CD4-positive, alpha-beta T cell treated with Interleukin-17A for 4 hours (primary cell): Measurements from ENCODE around the gene GLIS1.

ENCODE experiments used
- DNase-seq: peaks from one replicate; pipeline ENCODE4 v3.0.0-alpha.2; 2020; ENCODE audit warnings: mixed read lengths

GLIS1 gene

GRCh38 chr1:53589043-53589887, 149.7 kb downstream of the GLIS1 start:
- no peak for DNase-seq

DNA sequence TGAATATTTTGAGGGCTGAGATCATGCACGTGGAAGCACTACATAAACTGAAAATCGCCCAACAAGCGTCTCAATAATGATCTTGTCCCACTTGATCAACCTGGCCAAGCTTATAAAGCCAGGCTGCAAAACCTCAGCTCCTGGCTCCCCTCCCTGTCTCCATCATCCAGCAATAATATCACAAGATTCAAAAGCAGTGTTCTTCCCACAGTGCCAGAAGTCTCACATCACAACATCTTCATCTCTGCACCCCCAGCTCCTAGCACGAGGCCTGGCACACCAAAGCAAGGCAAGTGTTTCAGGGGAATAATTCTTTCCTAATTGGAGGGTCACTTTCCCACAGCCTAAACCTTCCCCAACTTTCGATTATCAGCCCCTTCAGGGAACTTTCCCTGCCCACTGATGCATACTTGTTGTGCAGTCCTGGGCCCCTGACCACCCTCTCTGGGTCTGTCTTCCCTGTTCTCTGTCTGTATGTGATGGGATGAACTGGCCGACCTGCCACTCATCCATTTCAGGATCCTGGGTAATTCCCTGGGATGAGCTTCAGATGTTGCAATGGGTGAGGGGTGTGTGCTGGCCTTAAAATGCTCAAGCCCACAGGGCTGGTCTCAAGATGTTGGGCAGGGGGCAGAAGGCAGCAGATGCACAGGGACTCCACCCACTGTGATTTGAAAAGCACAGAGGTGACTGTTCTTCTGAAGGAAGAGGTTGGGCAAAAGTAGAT, 150.7 kb downstream of the GLIS1 start:
- DNase-seq: no peak

DNA sequence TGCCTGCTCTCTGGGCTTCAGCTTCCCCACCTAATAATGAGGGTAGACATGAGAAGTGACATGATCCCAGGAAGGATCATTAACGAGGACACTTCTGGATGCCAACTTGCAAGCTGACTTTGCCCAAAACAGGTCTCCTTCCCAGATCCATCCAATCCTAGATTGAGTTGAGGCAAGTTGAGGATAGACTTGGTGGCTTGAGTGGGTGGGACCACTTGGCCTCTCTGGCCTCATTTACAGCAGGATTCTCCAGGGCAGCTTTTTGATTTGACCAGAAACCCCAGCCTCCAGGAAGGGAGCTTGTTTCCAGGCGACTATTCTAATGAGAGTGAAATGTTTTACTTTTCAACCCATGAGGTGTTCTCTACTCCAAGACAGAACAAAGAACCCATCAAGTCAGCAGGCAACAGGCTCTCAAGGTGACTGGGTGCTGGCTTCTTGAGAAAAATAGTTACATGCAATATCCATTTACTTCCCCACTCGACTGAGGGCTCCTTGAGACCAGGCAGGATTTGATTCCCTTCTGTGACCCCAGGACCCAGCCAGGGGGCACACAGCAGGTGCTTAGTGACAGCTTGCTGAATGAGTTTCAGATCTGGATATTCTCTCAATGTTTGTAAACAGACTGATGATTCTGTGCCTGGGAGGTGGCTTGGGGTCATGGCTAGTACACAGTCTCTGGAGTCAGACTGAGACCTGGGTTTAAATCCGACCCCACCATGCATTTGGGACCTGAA, 151.5 kb downstream of the GLIS1 start:
- no peak for DNase-seq

DNA sequence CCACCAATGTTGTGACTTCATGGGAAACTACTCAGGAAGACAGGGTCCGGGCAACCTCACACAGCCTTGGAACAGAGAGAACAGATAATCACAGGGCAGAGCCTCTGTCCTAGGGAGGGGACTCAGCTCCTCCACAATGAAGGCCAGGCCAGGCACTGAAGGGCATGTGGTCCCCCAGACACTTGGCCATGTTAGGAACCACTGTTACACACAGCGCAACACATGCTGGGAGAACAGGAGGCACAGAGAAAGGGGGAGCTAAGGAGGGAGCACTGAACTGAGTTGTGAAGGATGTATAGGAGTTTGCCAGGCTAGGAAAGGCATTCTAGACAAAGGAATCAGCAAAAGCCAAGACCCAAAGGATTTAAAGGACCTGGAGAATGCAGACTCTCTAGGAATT, 152.2 kb downstream of the GLIS1 start:
- no peak for DNase-seq

GRCh38 chr1:53585565-53585964, 153.4 kb downstream of the GLIS1 start:
- DNase-seq: no peak

- DNase-seq: peak; percentile 22
Observed at GRCh38 chr1:53585129-53585528, 153.8 kb downstream of the GLIS1 start.

- DNase-seq: no peak
Observed at GRCh38 chr1:53584777-53585107, 154.2 kb downstream of the GLIS1 start.

DNA sequence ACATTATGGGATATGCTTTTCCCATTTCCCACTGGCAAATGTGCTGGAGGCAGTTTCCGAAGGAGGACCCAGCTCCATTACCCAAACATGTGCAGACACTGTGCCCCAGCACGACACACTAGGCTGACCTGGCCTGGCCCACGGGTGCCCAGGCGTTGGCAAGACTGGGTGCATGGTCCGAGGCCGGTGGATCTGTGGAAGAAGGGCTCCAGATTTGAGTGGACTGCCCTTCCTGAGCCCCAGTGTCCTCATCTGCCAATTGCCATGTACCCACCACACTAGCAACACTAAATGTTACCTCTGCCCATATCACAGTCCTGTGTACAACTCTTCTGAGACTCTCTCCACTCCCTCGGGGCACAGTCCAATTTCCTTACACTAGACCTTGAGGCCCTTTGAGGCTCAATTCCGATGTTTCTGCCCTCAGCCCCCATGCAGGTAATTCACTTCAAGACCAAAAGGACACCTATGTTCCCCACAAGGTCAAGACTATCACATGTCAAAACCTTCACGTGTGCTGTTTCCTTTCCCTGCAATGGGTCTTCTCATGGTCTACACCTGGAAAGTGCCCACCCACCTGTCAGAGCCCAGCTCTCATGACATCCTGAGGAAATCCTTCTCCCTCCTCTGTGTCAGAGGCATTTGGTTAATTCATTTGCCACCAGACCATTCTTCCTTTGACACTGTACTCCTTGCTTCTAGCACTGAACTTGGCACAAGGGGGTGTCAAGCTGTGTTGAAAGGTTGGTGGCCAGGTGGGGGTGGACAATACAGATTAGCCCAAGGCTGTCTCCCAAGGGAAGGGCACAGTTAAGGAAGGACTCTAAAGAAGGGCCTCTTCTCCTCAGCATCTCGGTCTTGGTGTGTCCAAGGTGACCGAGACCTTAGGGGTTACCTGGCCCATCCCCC, 154.8 kb downstream of the GLIS1 start:
- DNase-seq: no peak

DNA sequence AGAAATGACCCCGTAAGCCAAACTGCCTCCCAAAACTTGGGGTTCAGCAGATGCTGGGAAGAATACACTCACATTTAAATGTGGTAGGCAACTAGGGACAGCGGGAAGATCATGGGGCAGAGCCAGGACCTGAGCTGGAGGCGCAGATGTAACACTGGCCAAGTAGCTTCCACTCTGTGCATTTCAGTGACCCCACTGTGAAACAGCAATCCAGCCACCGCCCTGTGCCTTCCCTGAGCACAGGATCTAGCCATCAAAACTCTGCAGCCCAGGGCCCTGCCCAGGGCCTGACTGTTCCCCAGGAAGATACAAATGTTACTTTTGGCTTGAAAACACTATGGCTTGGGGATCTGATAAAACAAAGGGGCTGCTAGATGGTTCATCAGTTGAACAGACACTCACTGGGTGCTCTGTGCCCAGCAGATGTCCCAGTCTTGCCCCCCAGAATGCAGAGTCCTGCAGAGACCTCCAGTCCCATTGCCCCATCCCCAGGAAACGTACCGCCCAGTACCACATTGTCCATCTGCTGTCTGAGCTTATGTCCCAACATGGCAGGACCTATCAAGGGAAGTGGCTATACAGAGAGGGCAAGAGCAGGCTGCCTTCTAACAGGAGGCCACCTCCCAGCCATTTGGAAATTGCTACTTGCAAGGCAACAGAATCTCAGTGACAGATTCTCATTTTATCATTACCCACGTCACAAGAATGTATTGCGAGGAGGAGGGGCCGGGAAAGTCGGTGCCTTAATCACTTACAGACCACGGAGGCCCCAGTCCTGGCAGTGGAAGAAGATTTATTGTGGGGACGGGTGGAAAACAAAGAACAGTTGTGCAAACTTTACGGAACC, 155.7 kb downstream of the GLIS1 start:
- no peak for DNase-seq

- peak; percentile 5 for DNase-seq
Observed at GRCh38 chr1:53582211-53583020, 156.5 kb downstream of the GLIS1 start.

GRCh38 chr1:53581476-53581875, 157.5 kb downstream of the GLIS1 start:
- no peak for DNase-seq

DNA sequence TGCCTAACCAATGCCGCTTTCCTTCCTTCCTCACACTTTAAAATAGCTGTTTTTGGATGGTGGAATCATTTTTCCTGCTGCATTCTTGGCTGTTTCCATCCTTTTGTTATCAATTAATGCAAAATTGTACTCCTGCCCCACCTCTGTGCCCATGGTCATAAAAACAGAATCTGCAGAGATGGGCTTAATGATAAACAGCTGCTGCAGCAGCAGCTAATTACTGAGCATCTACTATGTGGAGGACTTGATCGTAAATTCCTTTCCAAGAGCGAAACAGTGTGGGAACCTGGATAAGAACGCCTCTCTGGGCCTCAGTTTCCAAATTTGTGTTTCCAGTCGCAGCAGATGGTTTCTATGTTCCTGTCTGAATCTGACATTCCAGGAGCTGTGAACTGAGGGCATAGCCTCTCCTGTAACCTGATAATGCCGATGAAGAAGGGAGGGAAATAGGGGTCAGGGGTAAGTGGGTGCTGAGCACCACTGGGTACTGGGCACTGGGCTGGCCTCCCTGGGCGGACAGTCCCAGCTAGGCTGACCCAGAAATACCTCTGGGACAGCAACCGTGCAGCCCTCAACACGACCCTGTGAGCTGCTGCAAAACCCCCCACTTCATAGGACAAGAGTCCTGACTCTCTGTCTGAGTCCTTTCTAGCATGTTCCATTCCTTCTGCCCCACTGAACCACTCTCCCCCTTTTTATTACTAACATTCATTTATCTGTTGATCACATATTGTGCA, 158.1 kb downstream of the GLIS1 start:
- no peak for DNase-seq

DNA sequence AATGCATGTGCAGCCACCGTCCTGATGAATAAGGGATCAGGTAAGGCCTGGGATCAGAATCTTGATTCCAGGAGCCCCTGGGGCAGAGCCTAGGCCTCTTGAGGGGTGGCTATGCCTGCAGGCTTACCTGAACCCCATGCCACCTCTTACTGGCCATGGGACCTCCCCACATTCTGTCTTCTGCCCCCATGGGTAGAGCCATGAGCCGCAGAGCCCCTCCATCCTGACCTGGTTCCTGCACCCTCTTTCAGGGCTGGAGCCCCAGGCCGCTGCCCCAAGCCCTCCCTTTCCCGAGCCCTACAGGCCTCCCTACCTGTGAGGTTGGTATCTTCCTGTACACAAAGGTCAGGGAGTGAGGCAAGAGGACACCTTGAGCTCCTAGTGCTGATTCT, 159.0 kb downstream of the GLIS1 start:
- DNase-seq: no peak

DNA sequence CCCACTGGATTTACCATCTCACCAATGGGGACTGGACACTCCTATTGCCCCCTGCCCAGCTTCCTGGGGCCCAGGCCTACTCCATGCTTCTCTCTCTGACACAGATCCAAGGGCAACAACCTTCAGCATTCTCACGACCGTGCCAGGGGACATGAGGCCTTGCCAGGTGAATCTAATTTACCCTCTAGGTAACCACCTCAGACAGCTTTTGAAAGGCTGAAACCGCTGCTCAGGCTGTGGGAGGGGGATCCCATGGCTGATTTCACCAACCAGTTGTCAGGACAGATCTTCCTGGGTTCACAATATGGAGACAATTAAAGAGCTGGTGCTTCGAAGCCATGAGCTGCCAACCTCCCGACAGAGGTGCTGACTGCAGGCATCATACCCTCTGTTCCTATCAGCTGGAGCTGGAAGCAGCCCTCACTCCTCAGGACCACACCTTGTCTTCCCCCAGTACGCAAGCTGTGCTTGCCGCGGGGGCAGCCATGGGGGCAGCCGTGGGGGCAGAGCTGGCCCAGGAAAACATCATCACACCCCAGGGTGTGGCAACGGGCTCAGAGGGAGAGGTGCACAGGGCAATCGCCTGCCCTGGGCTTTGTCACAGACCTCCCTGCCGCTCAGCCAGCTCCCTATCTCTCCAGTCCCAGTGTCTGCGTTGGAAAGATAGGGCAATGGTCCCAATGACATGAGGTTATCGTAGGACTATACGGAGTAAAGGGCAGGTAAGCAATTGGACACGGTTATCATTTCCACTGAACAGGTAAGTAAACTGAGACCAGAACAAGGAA, 159.5 kb downstream of the GLIS1 start:
- no peak for DNase-seq

- no peak for DNase-seq
Observed at GRCh38 chr1:53578358-53578757, 160.6 kb downstream of the GLIS1 start.

GRCh38 chr1:53577761-53578100, 161.2 kb downstream of the GLIS1 start:
- no peak for DNase-seq

GRCh38 chr1:53576866-53577760, 161.9 kb downstream of the GLIS1 start:
- DNase-seq: no peak

DNA sequence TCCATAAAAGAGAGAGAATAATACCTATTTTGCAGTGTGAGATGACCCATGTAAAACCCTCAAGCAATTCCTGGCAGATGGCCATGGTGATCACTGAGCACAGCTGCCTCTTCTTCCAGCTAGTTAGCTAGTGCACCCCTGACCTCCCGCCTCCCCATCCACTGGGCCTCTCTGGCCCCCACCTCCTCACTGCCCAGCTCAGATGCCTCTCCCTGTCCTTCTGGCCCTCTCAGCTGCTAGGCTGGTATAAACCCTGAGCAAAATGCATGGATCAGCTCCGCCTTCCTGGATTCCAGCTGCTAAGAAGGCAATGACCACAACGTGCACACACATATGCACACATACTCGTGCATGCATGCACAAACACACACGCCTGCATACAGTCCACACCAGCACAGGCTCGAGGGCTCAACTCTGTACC, 162.6 kb downstream of the GLIS1 start:
- DNase-seq: no peak
